ENCODE results near the gene ZNF501.

DNA sequence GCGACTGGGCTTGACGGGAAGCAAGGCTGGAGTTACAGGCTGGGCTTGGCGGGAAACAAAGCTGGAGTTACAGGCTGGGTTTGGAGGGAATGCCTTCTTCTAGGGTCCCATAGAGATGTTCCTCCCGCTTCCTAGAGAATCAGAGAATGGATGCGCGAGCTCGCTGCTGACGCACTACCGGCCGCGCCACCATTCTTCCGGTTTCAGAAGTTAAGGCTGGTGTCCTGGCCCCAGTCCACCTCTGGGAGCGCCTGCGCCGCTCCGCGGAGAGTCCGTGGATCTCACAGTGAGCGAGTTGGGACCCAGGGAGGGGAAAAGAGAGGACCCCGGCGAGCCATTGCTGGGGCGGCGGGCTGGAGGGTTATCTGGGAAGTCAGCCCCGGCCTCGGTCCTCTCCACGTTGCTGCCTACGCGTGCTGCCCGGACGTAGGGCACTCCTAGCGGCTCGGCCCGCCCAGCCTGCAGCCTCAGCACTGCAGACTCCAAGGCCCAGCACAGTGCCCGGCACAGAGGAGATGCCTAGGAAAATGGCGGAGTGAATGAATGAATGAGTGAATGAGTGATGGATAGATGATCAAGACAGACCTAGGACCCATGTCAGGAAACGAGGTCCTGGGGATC is 16.9 kb upstream of the ZNF501 start, which contains the start of gene ZNF502:
- TF ChIP-seq, protein P1, sequence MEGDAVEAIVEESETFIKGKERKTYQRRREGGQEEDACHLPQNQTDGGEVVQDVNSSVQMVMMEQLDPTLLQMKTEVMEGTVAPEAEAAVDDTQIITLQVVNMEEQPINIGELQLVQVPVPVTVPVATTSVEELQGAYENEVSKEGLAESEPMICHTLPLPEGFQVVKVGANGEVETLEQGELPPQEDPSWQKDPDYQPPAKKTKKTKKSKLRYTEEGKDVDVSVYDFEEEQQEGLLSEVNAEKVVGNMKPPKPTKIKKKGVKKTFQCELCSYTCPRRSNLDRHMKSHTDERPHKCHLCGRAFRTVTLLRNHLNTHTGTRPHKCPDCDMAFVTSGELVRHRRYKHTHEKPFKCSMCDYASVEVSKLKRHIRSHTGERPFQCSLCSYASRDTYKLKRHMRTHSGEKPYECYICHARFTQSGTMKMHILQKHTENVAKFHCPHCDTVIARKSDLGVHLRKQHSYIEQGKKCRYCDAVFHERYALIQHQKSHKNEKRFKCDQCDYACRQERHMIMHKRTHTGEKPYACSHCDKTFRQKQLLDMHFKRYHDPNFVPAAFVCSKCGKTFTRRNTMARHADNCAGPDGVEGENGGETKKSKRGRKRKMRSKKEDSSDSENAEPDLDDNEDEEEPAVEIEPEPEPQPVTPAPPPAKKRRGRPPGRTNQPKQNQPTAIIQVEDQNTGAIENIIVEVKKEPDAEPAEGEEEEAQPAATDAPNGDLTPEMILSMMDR (IDR thresholded peaks at IDR 0.05; ENCODE audit: low read depth, low read length): no peak
- no peak for TF ChIP-seq EZH2phosphoT487 (IDR thresholded peaks at IDR 0.05; ENCODE audit: low read depth)

Measured in OCI-LY3 (cell line).